A549 (cell line): ENCODE data around the gene YTHDC2.

Experiments
- CHD4 ChIP-seq: fragments of 200-600 bp; sonication (generic); IDR thresholded peaks from 2 replicates; pipeline ENCODE4 v1.6.1; 2016; ENCODE audit warnings: antibody characterized with exemption, mild to moderate bottlenecking, borderline replicate concordance
- CTCF ChIP-seq: fragments of >200 bp; sonication (Bioruptor Twin); formaldehyde crosslinking; IDR thresholded peaks from 3 replicates; pipeline ENCODE4 v1.5.1; 2016
- EP300 ChIP-seq, 2 experiments: fragments of >200 bp; sonication (Bioruptor Twin); formaldehyde crosslinking; IDR thresholded peaks; 2 replicates in 1 of 2; 3 replicates in 1 of 2; pipeline ENCODE4 v1.6.1; 2016 to 2017
- GATA3 ChIP-seq: IDR thresholded peaks from 2 replicates; pipeline ENCODE4 v1.6.1; 2012; ENCODE audit warnings: borderline replicate concordance
- POLR2A ChIP-seq: IDR thresholded peaks from 2 replicates; pipeline ENCODE4 v1.6.1; 2012; ENCODE audit warnings: mild to moderate bottlenecking, low read length
- RNF2 ChIP-seq: fragments of 200-600 bp; sonication (generic); IDR thresholded peaks from 2 replicates; pipeline ENCODE4 v1.6.1; 2016; ENCODE audit warnings: low read depth, mild to moderate bottlenecking, antibody characterized with exemption, moderate library complexity, borderline replicate concordance
- USF2 ChIP-seq: fragments of 450-650 bp; IDR thresholded peaks from 2 replicates; pipeline ENCODE4 v1.6.1; 2014; ENCODE audit warnings: antibody characterized with exemption

GRCh38 chr5:113520899-113521298 is 7.4 kb downstream of the YTHDC2 start:
- TF ChIP-seq POLR2A, result no peak
- no peak for TF ChIP-seq USF2
- no peak for TF ChIP-seq CTCF
- TF ChIP-seq RNF2, result no peak
- TF ChIP-seq CHD4, result no peak
- TF ChIP-seq GATA3, result no peak
- TF ChIP-seq EP300 (IDR thresholded peaks at IDR 0.05), result no peak
